Measurements from ENCODE around the gene SSH3. TPM values are rescaled to one million over a fixed set of nuclear protein-coding genes. Genes with fewer than 3 reads are reported as not detected.

The SSH3 gene
- polyA plus RNA-seq, 1 donor from 2014 or later = 0.89 TPM

GRCh38 chr11:67268962-67269268 is 34.4 kb upstream of the SSH3 start:
- Histone ChIP-seq H3K79me2 (replicated peaks; ENCODE audit: insufficient read depth, low read length) (peaks cover 44% of the 10 kb centered on the region), H3K27ac (ENCODE audit: low read length) (no peak overlapping the region), H4K20me1 (ENCODE audit: insufficient read depth) (no peaks in the 10 kb centered on the region)

GRCh38 chr11:67269401-67270255 is 33.7 kb upstream of the SSH3 start:
- Histone ChIP-seq H3K9ac (ENCODE audit: low read length) (peak overlapping the region; percentile 51), H4K20me1 (ENCODE audit: insufficient read depth) (no peaks in the 10 kb centered on the region), H3F3A (ENCODE audit: insufficient read depth, low read length, poor library complexity, severe bottlenecking) (no peaks in the 10 kb centered on the region), H3K4me3 (ENCODE audit: low read length) (peak overlapping the region; percentile 93), H3K36me3 (ENCODE audit: insufficient read depth, low read length) (no peaks in the 10 kb centered on the region), H3K9me3 (ENCODE audit: low read length) (no peaks in the 10 kb centered on the region), H3K27ac (ENCODE audit: low read length) (peak overlapping the region; percentile 24), H2AFZ (ENCODE audit: low read depth, low read length) (no peak overlapping the region), H3K4me2 (ENCODE audit: low read length) (peak overlapping the region; percentile 41), H3K9me2 (ENCODE audit: insufficient read depth, low read length) (no peaks in the 10 kb centered on the region), H3K27me3 (ENCODE audit: insufficient read depth, low read depth, low read length) (no peaks in the 10 kb centered on the region), H3K79me2 (replicated peaks; ENCODE audit: insufficient read depth, low read length) (peaks cover 48% of the 10 kb centered on the region)
- TF ChIP-seq TAF1 (IDR thresholded peaks at IDR 0.05; ENCODE audit: low read depth) (no peak), SMC3 (conservative IDR thresholded peaks at IDR 0.05; ENCODE audit: poor library complexity) (no peak), RAD21 (conservative IDR thresholded peaks at IDR 0.05) (no peak), MXI1 (conservative IDR thresholded peaks at IDR 0.05; ENCODE audit: poor library complexity, severe bottlenecking) (no peak), CTCF (IDR thresholded peaks at IDR 0.05; ENCODE audit: poor library complexity, severe bottlenecking) (no peak), EP300 (conservative IDR thresholded peaks at IDR 0.05; ENCODE audit: poor library complexity, severe bottlenecking) (no peak), EZH2 (IDR thresholded peaks at IDR 0.05; ENCODE audit: borderline replicate concordance, insufficient read depth, low read length, poor library complexity, severe bottlenecking) (no peak)

More at GRCh38 chr11:67268962-67269268, 34.4 kb upstream of the SSH3 start:
- Histone ChIP-seq H3K9ac (ENCODE audit: low read length) (no peak overlapping the region), H3K36me3 (ENCODE audit: insufficient read depth, low read length) (no peaks in the 10 kb centered on the region), H3K9me3 (ENCODE audit: low read length) (no peaks in the 10 kb centered on the region), H3K4me2 (ENCODE audit: low read length) (no peak overlapping the region), H3F3A (ENCODE audit: insufficient read depth, low read length, poor library complexity, severe bottlenecking) (no peaks in the 10 kb centered on the region), H3K9me2 (ENCODE audit: insufficient read depth, low read length) (no peaks in the 10 kb centered on the region), H3K27me3 (ENCODE audit: insufficient read depth, low read depth, low read length) (no peaks in the 10 kb centered on the region), H3K4me3 (ENCODE audit: low read length) (peak overlapping the region; percentile 93), H2AFZ (ENCODE audit: low read depth, low read length) (no peak overlapping the region)
- TF ChIP-seq TAF1 (IDR thresholded peaks at IDR 0.05; ENCODE audit: low read depth) = no peak
- TF ChIP-seq CTCF (IDR thresholded peaks at IDR 0.05; ENCODE audit: poor library complexity, severe bottlenecking) = no peak
- no peak for TF ChIP-seq MXI1 (conservative IDR thresholded peaks at IDR 0.05; ENCODE audit: poor library complexity, severe bottlenecking)
- no peak for TF ChIP-seq RAD21 (conservative IDR thresholded peaks at IDR 0.05)
- no peak for TF ChIP-seq SMC3 (conservative IDR thresholded peaks at IDR 0.05; ENCODE audit: poor library complexity)
- TF ChIP-seq EZH2 (IDR thresholded peaks at IDR 0.05; ENCODE audit: borderline replicate concordance, insufficient read depth, low read length, poor library complexity, severe bottlenecking) = no peak
- no peak for TF ChIP-seq POLR2AphosphoS5 (IDR thresholded peaks at IDR 0.05)
- TF ChIP-seq EP300 (conservative IDR thresholded peaks at IDR 0.05; ENCODE audit: poor library complexity, severe bottlenecking) = no peak
- TF ChIP-seq REST (IDR thresholded peaks at IDR 0.05; ENCODE audit: borderline replicate concordance) = no peak

Data from neural cell (in vitro differentiated cells).